Measurements from ENCODE around the gene GRIA3. TPM values are rescaled to one million over a fixed set of nuclear protein-coding genes. Genes with fewer than 3 reads are reported as not detected.
"Not testable (repeated sequence)": the region's sequence is repeated elsewhere in the genome, so short reads cannot be mapped to it uniquely, and the experiment has no call there.

The GRIA3 gene
- total RNA-seq, 1 donor from 2014 or later: not detected

DNA sequence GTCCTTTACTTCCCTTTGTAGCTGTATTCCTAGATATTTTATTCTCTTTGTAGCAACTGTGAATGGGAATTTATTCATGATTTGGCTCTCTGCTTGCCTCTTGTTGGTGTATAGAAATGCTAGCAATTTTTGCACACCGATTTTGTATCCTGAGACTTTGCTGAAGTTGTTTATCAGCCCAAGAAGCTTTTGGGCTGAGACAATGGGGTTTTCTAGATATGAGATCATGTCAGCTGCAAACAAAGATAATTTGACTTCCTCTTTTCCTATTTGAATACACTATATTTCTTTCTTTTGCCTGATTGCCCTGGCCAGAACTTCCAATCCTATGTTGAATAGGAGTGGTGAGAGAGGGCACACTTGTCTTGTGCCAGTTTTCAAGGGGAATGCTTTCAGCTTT is 346.6 kb downstream of the GRIA3 start:
- DNase-seq (ENCODE audit: low read depth in 2 of 2): not testable (repeated sequence)
